Motor neuron (in vitro differentiated cells): ENCODE data around the gene CLEC3A. TPM values are rescaled to one million over a fixed set of nuclear protein-coding genes. Genes with fewer than 3 reads are reported as not detected.

Experiments
- ATAC-seq, 8 experiments: fragments of 200-7000 bp; cut with Tn5 transposase; replicated peaks in 6 of 8; 2 replicates each; pipeline ENCODE4 v1.8.0; 2021; ENCODE audit warnings: mild to moderate bottlenecking in 8 of 8, moderate library complexity in 8 of 8
- H3K27ac ChIP-seq, 2 donors: fragments of 250-450 bp; sonication (Bioruptor Pico); 2 replicates each; pipeline ENCODE4 v1.9.0; 2021; ENCODE audit warnings: antibody characterized with exemption in 2 of 2, mild to moderate bottlenecking in 2 of 2, moderate library complexity in 1 of 2
- H3K4me1 ChIP-seq, 2 donors: fragments of 250-450 bp; sonication (Bioruptor Pico); replicated peaks in 1 of 2; 2 replicates each; pipeline ENCODE4 v1.6.1; 2021; ENCODE audit warnings: antibody characterized with exemption in 2 of 2, mild to moderate bottlenecking in 2 of 2, moderate library complexity in 1 of 2
- H3K4me3 ChIP-seq, 5 donors: fragments of 250-450 bp; sonication (Bioruptor Pico); 2 replicates each; pipeline ENCODE4 v1.9.0; 2021; ENCODE audit warnings: antibody characterized with exemption in 5 of 5, mild to moderate bottlenecking in 5 of 5, moderate library complexity in 4 of 5
- WGBS, 10 experiments: fragments of 450-650 bp; shearing (Covaris generic); methylation state at CpG; one replicate each; pipeline ENCODE4 v1.0.0; 2022; 5-methylcytosine and 5-hydroxymethylcytosine counted together
- in situ Hi-C, 9 experiments: fragments of 400-800 bp; cut with MboI; loops; one replicate each; pipeline ENCODE4 v1.15.0; 2021; ENCODE audit warnings: low sequenced_read_pairs in 9 of 9, low pct_unique_long_range_greater_than_20kb in 2 of 9; ENCODE audit not compliant: unreplicated experiment in 9 of 9
- total RNA-seq, 8 experiments: library from RNA; unstranded; fragments of 300-600 nt; gene quantifications; 2 replicates each; pipeline versions ENCODE4 v1.2.3 to v1.2.4, GENCODE V29; 2022

Gene CLEC3A
- total RNA-seq, 8 experiments from 2014 or later, result 0.14 TPM; not detected in 7

- H3K4me3 ChIP-seq, result no peak overlapping the region
- no peak overlapping the region for H3K27ac ChIP-seq
- H3K4me1 ChIP-seq, result no peaks in the 10 kb centered on the region
- WGBS, 10 experiments, result 7 to 100% (median 68%) methylated on average over 1 to 4 of the region's 4 CpGs; no CpG with 5 or more reads in 3 of the 10 experiments
- ATAC-seq, result no peak
- in situ Hi-C loops, result loop anchor here in 3 of 9 experiments (25.0 kb wide), 2 partner anchors 419 to 844 kb away; no protein-coding TSS in a partner anchor
Measured at GRCh38 chr16:78081341-78081740, 59.0 kb downstream of the CLEC3A start.

Other genes with a start within 250 kb of the CLEC3A start
- 100 to 1,000 TPM in 1 of 8 experiments, 10 to 100 TPM in 4, 1 to 10 TPM in 1, under 1 TPM in 2; 0.17 to 195 (median 16.1) TPM for gene VAT1L, start 234.0 kb upstream of the CLEC3A start, total RNA-seq
- 10 to 100 TPM; 10.3 to 27.8 (median 12.3) TPM for gene WWOX, start 77.1 kb downstream of the CLEC3A start, total RNA-seq